ENCODE measurements around the gene ELAPOR1.

ELAPOR1 gene
- long read RNA-seq, partial matches to known transcripts = 0 of 1 reads
- long read RNA-seq, other reads (novel, unspliced or antisense) = 1 of 1 reads

- H3K27me3 ChIP-seq (ENCODE audit: insufficient read depth, poor library complexity, severe bottlenecking) = peaks cover 19% of the 10 kb centered on the region
- no peak for TF ChIP-seq GABPA (IDR thresholded peaks at IDR 0.05; ENCODE audit: low read depth)
- TF ChIP-seq, protein P1, sequence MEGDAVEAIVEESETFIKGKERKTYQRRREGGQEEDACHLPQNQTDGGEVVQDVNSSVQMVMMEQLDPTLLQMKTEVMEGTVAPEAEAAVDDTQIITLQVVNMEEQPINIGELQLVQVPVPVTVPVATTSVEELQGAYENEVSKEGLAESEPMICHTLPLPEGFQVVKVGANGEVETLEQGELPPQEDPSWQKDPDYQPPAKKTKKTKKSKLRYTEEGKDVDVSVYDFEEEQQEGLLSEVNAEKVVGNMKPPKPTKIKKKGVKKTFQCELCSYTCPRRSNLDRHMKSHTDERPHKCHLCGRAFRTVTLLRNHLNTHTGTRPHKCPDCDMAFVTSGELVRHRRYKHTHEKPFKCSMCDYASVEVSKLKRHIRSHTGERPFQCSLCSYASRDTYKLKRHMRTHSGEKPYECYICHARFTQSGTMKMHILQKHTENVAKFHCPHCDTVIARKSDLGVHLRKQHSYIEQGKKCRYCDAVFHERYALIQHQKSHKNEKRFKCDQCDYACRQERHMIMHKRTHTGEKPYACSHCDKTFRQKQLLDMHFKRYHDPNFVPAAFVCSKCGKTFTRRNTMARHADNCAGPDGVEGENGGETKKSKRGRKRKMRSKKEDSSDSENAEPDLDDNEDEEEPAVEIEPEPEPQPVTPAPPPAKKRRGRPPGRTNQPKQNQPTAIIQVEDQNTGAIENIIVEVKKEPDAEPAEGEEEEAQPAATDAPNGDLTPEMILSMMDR (IDR thresholded peaks at IDR 0.05; ENCODE audit: insufficient read depth, low read length) = no peak
- no peak for TF ChIP-seq POLR2AphosphoS5 (IDR thresholded peaks at IDR 0.05; ENCODE audit: low read depth)
- TF ChIP-seq REST (IDR thresholded peaks at IDR 0.05; ENCODE audit: insufficient replicate concordance, low read depth) = no peak
- no peak for TF ChIP-seq SPI1 (IDR thresholded peaks at IDR 0.05; ENCODE audit: borderline replicate concordance, low read depth)
- H3K27ac ChIP-seq (replicated peaks) = no peak within 1 kb of the TSS
- peak in 1 of 2 experiments; percentile 28 for DNase-seq (ENCODE audit: low read depth in 1 of 2, low spot score in 1 of 2)
- peak within 1 kb of the TSS; percentile 7 for H3K4me3 ChIP-seq (replicated peaks; ENCODE audit: insufficient read depth, low read length)
Measured at GRCh38 chr1:109113590-109114341, at the start of gene ELAPOR1. TSS of gene ELAPOR1 (plus strand) at chr1:109114115. CDS start at chr1:109114184, 69 bp downstream.

- no peaks in the 10 kb centered on the region for H3K27me3 ChIP-seq (ENCODE audit: insufficient read depth, poor library complexity, severe bottlenecking)
- no peak overlapping the region for H3K27ac ChIP-seq (replicated peaks)
- DNase-seq (ENCODE audit: low read depth in 1 of 2, low spot score in 1 of 2) = no peak
- TF ChIP-seq REST (IDR thresholded peaks at IDR 0.05; ENCODE audit: insufficient replicate concordance, low read depth) (no peak), GABPA (IDR thresholded peaks at IDR 0.05; ENCODE audit: low read depth) (no peak), SPI1 (IDR thresholded peaks at IDR 0.05; ENCODE audit: borderline replicate concordance, low read depth) (no peak), POLR2AphosphoS5 (IDR thresholded peaks at IDR 0.05; ENCODE audit: low read depth) (no peak)
- TF ChIP-seq, protein P1 (IDR thresholded peaks at IDR 0.05; ENCODE audit: insufficient read depth, low read length) = no peak
- no peak overlapping the region for H3K4me3 ChIP-seq (replicated peaks; ENCODE audit: insufficient read depth, low read length)
Measured at GRCh38 chr1:109065137-109065536, 48.8 kb upstream of the ELAPOR1 start.

DNA sequence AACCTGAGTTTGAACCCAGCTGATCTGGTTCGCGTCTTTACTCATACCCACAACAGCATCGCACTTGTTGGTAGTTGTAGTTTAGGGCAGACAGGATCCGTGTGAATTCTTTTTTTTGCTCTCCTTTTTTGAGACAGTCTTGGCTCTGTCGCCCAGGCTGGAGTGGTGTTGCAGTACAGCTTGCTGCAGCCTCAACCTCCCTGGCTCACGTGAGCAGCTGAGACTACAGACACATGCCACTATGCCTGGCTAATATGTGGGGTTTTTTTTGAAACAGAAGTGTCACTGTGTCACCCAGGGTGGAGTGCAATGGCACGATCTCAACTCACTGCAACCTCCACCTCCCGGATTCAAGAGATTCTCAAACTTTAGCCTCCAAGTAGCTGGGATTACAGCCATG lies 46.0 kb upstream of the ELAPOR1 start:
- TF ChIP-seq GABPA (IDR thresholded peaks at IDR 0.05; ENCODE audit: low read depth) (no peak), POLR2AphosphoS5 (IDR thresholded peaks at IDR 0.05; ENCODE audit: low read depth) (no peak), REST (IDR thresholded peaks at IDR 0.05; ENCODE audit: insufficient replicate concordance, low read depth) (no peak), SPI1 (IDR thresholded peaks at IDR 0.05; ENCODE audit: borderline replicate concordance, low read depth) (no peak)
- TF ChIP-seq, protein P1 (IDR thresholded peaks at IDR 0.05; ENCODE audit: insufficient read depth, low read length) = no peak
- Histone ChIP-seq H3K27me3 (ENCODE audit: insufficient read depth, poor library complexity, severe bottlenecking) (no peaks in the 10 kb centered on the region), H3K4me3 (replicated peaks; ENCODE audit: insufficient read depth, low read length) (no peak overlapping the region), H3K27ac (replicated peaks) (no peak overlapping the region)
- no peak for DNase-seq (ENCODE audit: low read depth in 1 of 2, low spot score in 1 of 2)

All from HL-60 (cell line).